Spleen (tissue), 11 donors: Measurements from ENCODE around the gene SCN8A. TPM values are rescaled to one million over a fixed set of nuclear protein-coding genes. Genes with fewer than 3 reads are reported as not detected.

Experiments
- DNase-seq: peaks from one replicate; pipeline ENCODE4 v3.0.0-alpha.2; 2020
- H3K27ac ChIP-seq, 8 donors: fragments of 200-600 bp; sonication (generic) in 7 of 8; 1 replicate in 4 of 8; 2 replicates in 4 of 8; pipeline versions ENCODE4 v1.5.0 to v1.8.0; 2016 to 2021; ENCODE audit warnings: inconsistent platforms in 4 of 8, mild to moderate bottlenecking in 4 of 8, moderate library complexity in 1 of 8
- H3K27me3 ChIP-seq, 7 donors: fragments of 200-600 bp; sonication (generic) in 6 of 7; replicated peaks in 1 of 7; 1 replicate in 4 of 7; 2 replicates in 3 of 7; pipeline versions ENCODE4 v1.5.0 to v1.8.0; 2016 to 2021; ENCODE audit warnings: inconsistent platforms in 3 of 7, mild to moderate bottlenecking in 1 of 7
- H3K36me3 ChIP-seq, 6 donors: fragments of 200-600 bp; sonication (generic) in 5 of 6; 1 replicate in 4 of 6; 2 replicates in 2 of 6; pipeline versions ENCODE4 v1.5.0 to v1.8.0; 2016 to 2021; ENCODE audit warnings: inconsistent platforms in 2 of 6
- H3K4me1 ChIP-seq, 6 donors: fragments of 200-600 bp; sonication (generic) in 5 of 6; 1 replicate in 3 of 6; 2 replicates in 3 of 6; pipeline versions ENCODE4 v1.5.0 to v1.8.0; 2016 to 2021; ENCODE audit warnings: inconsistent platforms in 3 of 6
- H3K4me3 ChIP-seq, 8 donors: fragments of 200-600 bp; sonication (generic) in 7 of 8; 1 replicate in 4 of 8; 2 replicates in 4 of 8; pipeline versions ENCODE4 v1.5.0 to v1.8.0; 2016 to 2021; ENCODE audit warnings: inconsistent platforms in 4 of 8, mild to moderate bottlenecking in 4 of 8, moderate library complexity in 2 of 8
- H3K9me3 ChIP-seq, 8 donors: fragments of 200-600 bp; sonication (generic) in 7 of 8; 1 replicate in 4 of 8; 2 replicates in 4 of 8; pipeline versions ENCODE4 v1.5.0 to v1.8.0; 2016 to 2021; ENCODE audit warnings: inconsistent platforms in 4 of 8
- POLR2A ChIP-seq, 3 donors: fragments of 450-650 bp; IDR thresholded peaks; one replicate each; pipeline ENCODE4 v1.5.1; 2017; ENCODE audit warnings: antibody characterized with exemption in 3 of 3, mild to moderate bottlenecking in 1 of 3
- POLR2AphosphoS5 ChIP-seq, 3 donors: sonication (generic); formaldehyde crosslinking; IDR thresholded peaks; one replicate each; pipeline ENCODE4 v1.5.1; 2017; ENCODE audit warnings: antibody characterized with exemption in 3 of 3
- WGBS, 5 donors: extraction: QIAGEN DNeasy Blood & Tissue Kit in 3 of 5; methylation state at CpG; one replicate each; pipeline versions ENCODE4 v1.1.5 to v1.1.7; 2013 to 2018; 5-methylcytosine and 5-hydroxymethylcytosine counted together
- intact Hi-C: fragments of 100-400 bp; cut with DNase I; formaldehyde crosslinking; loops from one replicate; pipeline ENCODE4 v1.15.0; 2023; ENCODE audit warnings: low total_unique reads
- polyA plus RNA-seq, 3 donors: library from polyadenylated mRNA; stranded (reverse); fragments of 200-250 nt; gene quantifications; one replicate each; pipeline ENCODE4 v1.2.1, GENCODE V29; 2013
- total RNA-seq, 7 donors: library from RNA; depleted of rRNA in 3 of 7; stranded (reverse); fragments of >200 nt in 3 of 7; fragmentation: NEBNext Ultra II Directional in 4 of 7; extraction: Animal tissue kit (Norgen Biotek cat#: 25700) in 4 of 7; gene quantifications; one replicate each; pipeline versions ENCODE4 v1.1.0 to v1.2.1, GENCODE V29; 2016 to 2021
- TF ChIP-seq, protein P1 (sequence below), 11 experiments: fragments of 200-600 bp in 7 of 11; fragments of 450-650 bp in 4 of 11; sonication (generic) in 4 of 11; IDR thresholded peaks in 8 of 11; conservative IDR thresholded peaks in 3 of 11; 1 replicate in 7 of 11; 2 replicates in 4 of 11; pipeline versions ENCODE4 v1.4.0 to v1.8.0; 2016 to 2021; ENCODE audit warnings: antibody characterized with exemption in 11 of 11, inconsistent platforms in 4 of 11, mild to moderate bottlenecking in 1 of 11
- donor health status: healthy with polysubstance abuse.
- donor health status: DM: no; HTN: no; CAD: no; lungs with moderate emphysema.
- donor health status: DM: no; HTN: no; CAD: no.
- donor health status: Bipolar disorder and iron deficiency.
- donor health status: healthy.
- donor health status: DM: no; HTN: no; CAD: no.
- donor health status: DM: yes; HTN: yes; CAD: no.

The SCN8A gene
- total and polyA plus RNA-seq, 10 donors, result 0.17 to 4.7 (median 3.0) TPM

DNA sequence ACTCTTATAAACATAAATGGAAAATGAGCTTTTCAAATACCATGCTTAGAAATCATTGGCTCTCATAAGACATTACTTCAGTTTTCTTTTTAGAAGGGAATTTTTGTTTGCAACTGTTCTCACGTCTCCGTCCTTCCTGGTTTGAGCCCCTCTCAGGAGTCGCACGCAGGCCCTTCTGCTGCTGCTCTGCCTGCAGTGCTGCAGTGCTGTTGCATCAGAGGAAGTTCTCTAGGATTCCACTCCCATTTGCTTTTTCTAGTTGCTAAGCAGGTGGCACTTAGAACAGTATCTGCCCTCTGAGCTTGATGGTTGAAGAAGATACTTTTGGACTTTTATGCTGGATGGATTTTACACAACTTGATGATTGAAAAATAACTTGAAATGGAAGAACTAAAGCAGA lies 70.8 kb downstream of the SCN8A start:
- H3K9me3 ChIP-seq, result no peaks in the 10 kb centered on the region
- no peak overlapping the region for H3K27ac ChIP-seq
- H3K4me3 ChIP-seq, result no peak overlapping the region
- H3K4me1 ChIP-seq, result no peaks in the 10 kb centered on the region
- intact Hi-C loops, result no loop called here
- TF ChIP-seq POLR2A (IDR thresholded peaks at IDR 0.05) (no peak), POLR2AphosphoS5 (IDR thresholded peaks at IDR 0.05) (no peak)
- TF ChIP-seq, protein P1, sequence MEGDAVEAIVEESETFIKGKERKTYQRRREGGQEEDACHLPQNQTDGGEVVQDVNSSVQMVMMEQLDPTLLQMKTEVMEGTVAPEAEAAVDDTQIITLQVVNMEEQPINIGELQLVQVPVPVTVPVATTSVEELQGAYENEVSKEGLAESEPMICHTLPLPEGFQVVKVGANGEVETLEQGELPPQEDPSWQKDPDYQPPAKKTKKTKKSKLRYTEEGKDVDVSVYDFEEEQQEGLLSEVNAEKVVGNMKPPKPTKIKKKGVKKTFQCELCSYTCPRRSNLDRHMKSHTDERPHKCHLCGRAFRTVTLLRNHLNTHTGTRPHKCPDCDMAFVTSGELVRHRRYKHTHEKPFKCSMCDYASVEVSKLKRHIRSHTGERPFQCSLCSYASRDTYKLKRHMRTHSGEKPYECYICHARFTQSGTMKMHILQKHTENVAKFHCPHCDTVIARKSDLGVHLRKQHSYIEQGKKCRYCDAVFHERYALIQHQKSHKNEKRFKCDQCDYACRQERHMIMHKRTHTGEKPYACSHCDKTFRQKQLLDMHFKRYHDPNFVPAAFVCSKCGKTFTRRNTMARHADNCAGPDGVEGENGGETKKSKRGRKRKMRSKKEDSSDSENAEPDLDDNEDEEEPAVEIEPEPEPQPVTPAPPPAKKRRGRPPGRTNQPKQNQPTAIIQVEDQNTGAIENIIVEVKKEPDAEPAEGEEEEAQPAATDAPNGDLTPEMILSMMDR (IDR thresholded peaks at IDR 0.05 in 8 of 11, conservative IDR thresholded peaks at IDR 0.05 in 3 of 11), result no peak
- H3K36me3 ChIP-seq, result no peaks in the 10 kb centered on the region
- no peaks in the 10 kb centered on the region for H3K27me3 ChIP-seq
- DNase-seq, result no peak
- WGBS, 5 donors, result 63 to 88% (median 76%) methylated on average over 4 of the region's 4 CpGs

DNA sequence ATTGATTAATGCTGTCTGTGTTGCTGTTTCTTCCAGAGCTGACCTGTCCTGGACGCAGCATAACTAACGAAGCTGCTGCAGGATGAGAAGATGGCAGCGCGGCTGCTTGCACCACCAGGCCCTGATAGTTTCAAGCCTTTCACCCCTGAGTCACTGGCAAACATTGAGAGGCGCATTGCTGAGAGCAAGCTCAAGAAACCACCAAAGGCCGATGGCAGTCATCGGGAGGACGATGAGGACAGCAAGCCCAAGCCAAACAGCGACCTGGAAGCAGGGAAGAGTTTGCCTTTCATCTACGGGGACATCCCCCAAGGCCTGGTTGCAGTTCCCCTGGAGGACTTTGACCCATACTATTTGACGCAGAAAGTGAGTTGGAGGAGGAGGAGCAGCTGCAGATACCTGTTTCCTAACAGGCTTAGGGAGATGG lies 71.7 kb downstream of the SCN8A start:
- no peaks in the 10 kb centered on the region for H3K36me3 ChIP-seq
- intact Hi-C loops, result no loop called here
- 82 to 90% (median 87%) methylated on average over 11 of the region's 11 CpGs for WGBS, 5 donors
- no peak overlapping the region for H3K27ac ChIP-seq
- H3K4me1 ChIP-seq, result no peaks in the 10 kb centered on the region
- H3K4me3 ChIP-seq, result no peak overlapping the region
- no peak for DNase-seq
- H3K9me3 ChIP-seq, result no peaks in the 10 kb centered on the region
- TF ChIP-seq, protein P1 (IDR thresholded peaks at IDR 0.05 in 8 of 11, conservative IDR thresholded peaks at IDR 0.05 in 3 of 11), result no peak
- TF ChIP-seq POLR2AphosphoS5 (IDR thresholded peaks at IDR 0.05), result no peak
- no peak for TF ChIP-seq POLR2A (IDR thresholded peaks at IDR 0.05)
- H3K27me3 ChIP-seq, result no peaks in the 10 kb centered on the region

DNA sequence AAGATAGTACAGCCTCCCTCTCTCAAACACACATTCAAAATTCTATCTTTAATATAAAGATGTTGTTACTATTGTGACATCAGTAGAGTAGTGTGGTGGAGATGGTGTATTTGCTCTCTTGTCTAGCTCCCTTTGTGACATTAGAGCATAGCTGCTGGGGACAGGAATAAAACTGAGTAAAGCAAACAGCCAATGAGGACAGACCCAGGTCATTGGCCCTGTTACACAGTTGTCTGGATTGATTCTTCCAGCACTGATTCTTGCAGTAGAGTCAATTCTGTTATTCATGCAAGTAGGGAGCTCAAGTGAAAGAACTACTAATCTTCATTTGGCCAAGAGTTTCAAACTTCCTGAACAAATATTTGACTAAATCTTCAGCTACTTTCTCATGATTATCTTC lies 72.4 kb downstream of the SCN8A start:
- Histone ChIP-seq H3K27ac (no peak overlapping the region), H3K27me3 (no peaks in the 10 kb centered on the region), H3K4me3 (no peak overlapping the region), H3K9me3 (no peaks in the 10 kb centered on the region), H3K36me3 (no peaks in the 10 kb centered on the region), H3K4me1 (no peaks in the 10 kb centered on the region)
- DNase-seq, result no peak
- no peak for TF ChIP-seq POLR2A (IDR thresholded peaks at IDR 0.05)
- TF ChIP-seq POLR2AphosphoS5 (IDR thresholded peaks at IDR 0.05), result no peak
- TF ChIP-seq, protein P1 (IDR thresholded peaks at IDR 0.05 in 8 of 11, conservative IDR thresholded peaks at IDR 0.05 in 3 of 11), result no peak
- intact Hi-C loops, result no loop called here

DNA sequence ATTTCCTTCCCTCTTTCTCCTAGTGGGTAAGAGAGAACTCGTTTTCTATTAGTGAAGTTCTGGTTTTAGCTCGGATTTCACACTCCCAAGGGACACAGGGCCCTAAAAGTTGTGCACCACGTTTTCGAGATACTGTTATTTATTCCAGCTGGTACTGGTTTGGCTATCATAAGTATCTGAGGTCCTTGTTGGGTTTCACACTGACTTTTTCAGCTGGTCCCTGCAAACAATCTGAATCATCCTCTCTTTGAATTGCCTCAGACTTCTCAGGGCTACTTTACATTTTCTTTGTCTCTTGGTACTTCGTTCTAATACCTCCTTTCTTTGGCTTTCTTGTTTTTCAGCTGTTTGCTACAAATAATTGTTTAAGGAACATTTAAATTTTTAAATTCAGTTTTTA lies 75.7 kb downstream of the SCN8A start:
- DNase-seq, result no peak
- peaks cover 0 to 6% (median 0%) of the 10 kb centered on the region in 6 donors for H3K4me1 ChIP-seq
- H3K27ac ChIP-seq, result no peak overlapping the region
- H3K9me3 ChIP-seq, result no peaks in the 10 kb centered on the region
- no peak overlapping the region for H3K4me3 ChIP-seq
- 55 to 72% (median 64%) methylated on average over 5 of the region's 5 CpGs for WGBS, 5 donors
- intact Hi-C loops, result no loop called here
- no peaks in the 10 kb centered on the region for H3K36me3 ChIP-seq
- no peaks in the 10 kb centered on the region for H3K27me3 ChIP-seq
- TF ChIP-seq, protein P1 (IDR thresholded peaks at IDR 0.05 in 8 of 11, conservative IDR thresholded peaks at IDR 0.05 in 3 of 11), result no peak
- TF ChIP-seq POLR2AphosphoS5 (IDR thresholded peaks at IDR 0.05) (no peak), POLR2A (IDR thresholded peaks at IDR 0.05) (no peak)
